Measurements from ENCODE around the gene ANKDD1A.
A peak's percentile ranks its signal among the peaks of the same experiment; 100 is the strongest.

Gene ANKDD1A

DNA sequence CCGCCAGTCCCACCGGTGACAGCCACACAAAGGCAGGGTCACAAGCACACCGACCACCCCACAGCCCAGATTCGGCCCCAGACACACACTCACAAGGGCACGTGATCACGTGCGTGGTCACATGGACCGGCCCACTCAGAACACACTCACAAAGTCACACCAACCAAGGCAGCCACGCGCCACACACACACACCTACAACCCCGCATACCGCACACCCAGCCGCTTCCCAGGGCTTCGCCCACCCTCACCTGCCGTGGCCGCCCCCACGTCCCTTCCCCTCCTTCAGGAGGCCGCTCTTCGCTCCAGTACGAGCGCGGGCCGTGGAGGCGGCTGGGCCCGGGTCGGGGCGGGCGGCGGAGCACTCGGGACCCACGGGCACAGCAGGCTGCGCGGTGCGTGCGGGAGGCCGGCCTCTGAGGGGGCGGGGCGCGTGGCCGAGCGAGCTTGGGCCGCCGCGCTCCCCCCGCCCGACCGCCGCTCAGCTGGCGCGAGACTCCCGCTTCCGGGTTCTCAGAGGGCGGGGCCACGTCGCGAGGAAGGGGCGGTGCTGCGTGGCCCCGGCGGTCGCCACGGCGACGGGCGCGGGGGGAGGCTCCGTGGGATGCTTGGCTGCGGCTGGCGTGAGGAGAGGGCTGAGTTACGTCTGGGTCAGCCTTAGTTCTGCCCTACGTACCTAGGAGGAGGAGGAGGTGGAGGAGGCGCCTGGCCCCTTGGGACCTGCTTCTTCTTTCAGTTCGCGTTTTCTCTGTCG lies 77.9 kb downstream of the ANKDD1A start, which contains the start of gene SPG21 (continued):
- TF ChIP-seq, protein P1, sequence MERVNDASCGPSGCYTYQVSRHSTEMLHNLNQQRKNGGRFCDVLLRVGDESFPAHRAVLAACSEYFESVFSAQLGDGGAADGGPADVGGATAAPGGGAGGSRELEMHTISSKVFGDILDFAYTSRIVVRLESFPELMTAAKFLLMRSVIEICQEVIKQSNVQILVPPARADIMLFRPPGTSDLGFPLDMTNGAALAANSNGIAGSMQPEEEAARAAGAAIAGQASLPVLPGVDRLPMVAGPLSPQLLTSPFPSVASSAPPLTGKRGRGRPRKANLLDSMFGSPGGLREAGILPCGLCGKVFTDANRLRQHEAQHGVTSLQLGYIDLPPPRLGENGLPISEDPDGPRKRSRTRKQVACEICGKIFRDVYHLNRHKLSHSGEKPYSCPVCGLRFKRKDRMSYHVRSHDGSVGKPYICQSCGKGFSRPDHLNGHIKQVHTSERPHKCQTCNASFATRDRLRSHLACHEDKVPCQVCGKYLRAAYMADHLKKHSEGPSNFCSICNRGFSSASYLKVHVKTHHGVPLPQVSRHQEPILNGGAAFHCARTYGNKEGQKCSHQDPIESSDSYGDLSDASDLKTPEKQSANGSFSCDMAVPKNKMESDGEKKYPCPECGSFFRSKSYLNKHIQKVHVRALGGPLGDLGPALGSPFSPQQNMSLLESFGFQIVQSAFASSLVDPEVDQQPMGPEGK (tag by site-specific recombination; IDR thresholded peaks at IDR 0.05) = peak; percentile 81
- peak; percentile 37; the same call in 1 of the 2 replicates for TF ChIP-seq KLF7 (tag by site-specific recombination; IDR thresholded peaks at IDR 0.05; ENCODE audit: borderline replicate concordance)
- no peak for TF ChIP-seq ZNF211 (tag by site-specific recombination; IDR thresholded peaks at IDR 0.05; ENCODE audit: low read depth)
- TF ChIP-seq, protein P2, sequence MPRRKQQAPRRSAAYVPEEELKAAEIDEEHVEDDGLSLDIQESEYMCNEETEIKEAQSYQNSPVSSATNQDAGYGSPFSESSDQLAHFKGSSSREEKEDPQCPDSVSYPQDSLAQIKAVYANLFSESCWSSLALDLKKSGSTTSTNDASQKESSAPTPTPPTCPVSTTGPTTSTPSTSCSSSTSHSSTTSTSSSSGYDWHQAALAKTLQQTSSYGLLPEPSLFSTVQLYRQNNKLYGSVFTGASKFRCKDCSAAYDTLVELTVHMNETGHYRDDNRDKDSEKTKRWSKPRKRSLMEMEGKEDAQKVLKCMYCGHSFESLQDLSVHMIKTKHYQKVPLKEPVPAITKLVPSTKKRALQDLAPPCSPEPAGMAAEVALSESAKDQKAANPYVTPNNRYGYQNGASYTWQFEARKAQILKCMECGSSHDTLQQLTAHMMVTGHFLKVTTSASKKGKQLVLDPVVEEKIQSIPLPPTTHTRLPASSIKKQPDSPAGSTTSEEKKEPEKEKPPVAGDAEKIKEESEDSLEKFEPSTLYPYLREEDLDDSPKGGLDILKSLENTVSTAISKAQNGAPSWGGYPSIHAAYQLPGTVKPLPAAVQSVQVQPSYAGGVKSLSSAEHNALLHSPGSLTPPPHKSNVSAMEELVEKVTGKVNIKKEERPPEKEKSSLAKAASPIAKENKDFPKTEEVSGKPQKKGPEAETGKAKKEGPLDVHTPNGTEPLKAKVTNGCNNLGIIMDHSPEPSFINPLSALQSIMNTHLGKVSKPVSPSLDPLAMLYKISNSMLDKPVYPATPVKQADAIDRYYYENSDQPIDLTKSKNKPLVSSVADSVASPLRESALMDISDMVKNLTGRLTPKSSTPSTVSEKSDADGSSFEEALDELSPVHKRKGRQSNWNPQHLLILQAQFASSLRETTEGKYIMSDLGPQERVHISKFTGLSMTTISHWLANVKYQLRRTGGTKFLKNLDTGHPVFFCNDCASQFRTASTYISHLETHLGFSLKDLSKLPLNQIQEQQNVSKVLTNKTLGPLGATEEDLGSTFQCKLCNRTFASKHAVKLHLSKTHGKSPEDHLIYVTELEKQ (tag by site-specific recombination; IDR thresholded peaks at IDR 0.05; ENCODE audit: borderline replicate concordance) = no peak
- no peak for TF ChIP-seq GLI2 (tag by site-specific recombination; IDR thresholded peaks at IDR 0.05; ENCODE audit: borderline replicate concordance, low read depth)
- TF ChIP-seq ZNF16 (tag by site-specific recombination; IDR thresholded peaks at IDR 0.05; ENCODE audit: low read depth) = no peak
- TF ChIP-seq ZNF132 (tag by site-specific recombination; IDR thresholded peaks at IDR 0.05; ENCODE audit: borderline replicate concordance) = no peak
- peak; percentile 100 for TF ChIP-seq ZFHX2 (tag by site-specific recombination; conservative IDR thresholded peaks at IDR 0.05)
- TF ChIP-seq ZNF19 (tag by site-specific recombination; IDR thresholded peaks at IDR 0.05; ENCODE audit: low read depth) = no peak
- no peak for TF ChIP-seq BCL11A (tag by site-specific recombination; IDR thresholded peaks at IDR 0.05; ENCODE audit: low read depth)
- no peak for TF ChIP-seq ZNF747 (tag by site-specific recombination; IDR thresholded peaks at IDR 0.05)
- TF ChIP-seq ZNF585B (tag by site-specific recombination; IDR thresholded peaks at IDR 0.05) = no peak; the same call in 1 of the 2 replicates
- TF ChIP-seq ZNF521 (tag by site-specific recombination; IDR thresholded peaks at IDR 0.05) = no peak
- TF ChIP-seq, protein P3, sequence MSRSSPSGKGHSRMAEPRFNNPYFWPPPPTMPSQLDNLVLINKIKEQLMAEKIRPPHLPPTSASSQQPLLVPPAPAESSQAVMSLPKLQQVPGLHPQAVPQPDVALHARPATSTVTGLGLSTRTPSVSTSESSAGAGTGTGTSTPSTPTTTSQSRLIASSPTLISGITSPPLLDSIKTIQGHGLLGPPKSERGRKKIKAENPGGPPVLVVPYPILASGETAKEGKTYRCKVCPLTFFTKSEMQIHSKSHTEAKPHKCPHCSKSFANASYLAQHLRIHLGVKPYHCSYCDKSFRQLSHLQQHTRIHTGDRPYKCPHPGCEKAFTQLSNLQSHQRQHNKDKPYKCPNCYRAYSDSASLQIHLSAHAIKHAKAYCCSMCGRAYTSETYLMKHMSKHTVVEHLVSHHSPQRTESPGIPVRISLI (tag by site-specific recombination; IDR thresholded peaks at IDR 0.05) = no peak
- TF ChIP-seq ZNF404 (tag by site-specific recombination; IDR thresholded peaks at IDR 0.05) = no peak
- no peak for TF ChIP-seq ZNF174 (tag by site-specific recombination; IDR thresholded peaks at IDR 0.05)
- peak; percentile 7; the same call in 1 of the 2 replicates for TF ChIP-seq GLIS1 (tag by site-specific recombination; IDR thresholded peaks at IDR 0.05)
- no peak for TF ChIP-seq OSR2 (tag by site-specific recombination; IDR thresholded peaks at IDR 0.05)
- TF ChIP-seq ZNF239 (tag by site-specific recombination; IDR thresholded peaks at IDR 0.05) = peak; percentile 69; the same call in 1 of the 2 replicates
- TF ChIP-seq ZNF366 (tag by site-specific recombination; conservative IDR thresholded peaks at IDR 0.05) = no peak
- TF ChIP-seq MEIS1 (CRISPR knock-in tag; IDR thresholded peaks at IDR 0.05; ENCODE audit: borderline replicate concordance) = no peak
- peak; percentile 87; the same call in 1 of the 2 replicates for TF ChIP-seq GLI4 (tag by site-specific recombination; IDR thresholded peaks at IDR 0.05)
- no peak for TF ChIP-seq ZNF223 (tag by site-specific recombination; IDR thresholded peaks at IDR 0.05)
- no peak for TF ChIP-seq OVOL3 (tag by site-specific recombination; IDR thresholded peaks at IDR 0.05)
- no peak for TF ChIP-seq ZNF292 (tag by site-specific recombination; IDR thresholded peaks at IDR 0.05; ENCODE audit: borderline replicate concordance, low read depth)
- peak; percentile 72 for TF ChIP-seq KLF9 (tag by site-specific recombination; IDR thresholded peaks at IDR 0.05; ENCODE audit: low read depth)
- no peak for TF ChIP-seq ZNF221 (tag by site-specific recombination; IDR thresholded peaks at IDR 0.05; ENCODE audit: borderline replicate concordance)
- TF ChIP-seq ZBTB17 (tag by site-specific recombination; IDR thresholded peaks at IDR 0.05) = no peak
- TF ChIP-seq ZNF513 (tag by site-specific recombination; IDR thresholded peaks at IDR 0.05) = no peak; the same call in 1 of the 2 replicates

All from HEK293 (cell line).